RKO (cell line): Measurements from ENCODE around the gene PEX11G.

Experiments used
- DNase-seq: peaks from one replicate; pipeline ENCODE4 v3.0.0-alpha.2; 2016; ENCODE audit warnings: low spot score

Gene PEX11G

GRCh38 chr19:7521551-7522071 lies 32.8 kb upstream of the PEX11G start:
- no peak for DNase-seq

GRCh38 chr19:7520131-7521051 lies 31.6 kb upstream of the PEX11G start:
- no peak for DNase-seq

DNA sequence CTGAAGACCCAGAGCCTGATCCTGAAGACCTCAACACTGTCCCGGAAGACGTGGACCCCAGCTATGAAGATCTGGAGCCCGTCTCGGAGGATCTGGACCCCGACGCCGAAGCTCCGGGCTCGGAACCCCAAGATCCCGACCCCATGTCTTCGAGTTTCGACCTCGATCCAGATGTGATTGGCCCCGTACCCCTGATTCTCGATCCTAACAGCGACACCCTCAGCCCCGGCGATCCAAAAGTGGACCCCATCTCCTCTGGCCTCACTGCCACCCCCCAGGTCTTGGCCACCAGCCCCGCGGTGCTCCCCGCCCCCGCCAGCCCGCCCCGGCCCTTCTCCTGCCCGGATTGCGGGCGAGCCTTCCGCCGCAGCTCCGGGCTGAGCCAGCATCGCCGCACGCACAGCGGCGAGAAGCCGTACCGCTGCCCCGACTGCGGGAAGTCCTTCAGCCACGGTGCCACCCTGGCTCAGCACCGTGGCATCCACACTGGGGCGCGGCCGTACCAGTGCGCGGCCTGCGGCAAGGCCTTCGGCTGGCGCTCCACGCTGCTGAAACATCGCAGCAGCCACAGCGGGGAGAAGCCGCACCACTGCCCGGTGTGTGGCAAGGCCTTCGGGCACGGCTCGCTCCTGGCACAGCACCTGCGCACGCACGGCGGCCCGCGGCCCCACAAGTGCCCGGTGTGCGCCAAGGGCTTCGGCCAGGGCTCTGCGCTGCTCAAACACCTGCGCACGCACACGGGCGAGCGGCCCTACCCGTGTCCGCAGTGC lies 30.7 kb upstream of the PEX11G start:
- no peak for DNase-seq

GRCh38 chr19:7516878-7517277 lies 28.0 kb upstream of the PEX11G start:
- DNase-seq = peak; percentile 17

- DNase-seq = no peak
These were observed 27.5 kb upstream of the PEX11G start for GRCh38 chr19:7516333-7516732.

DNA sequence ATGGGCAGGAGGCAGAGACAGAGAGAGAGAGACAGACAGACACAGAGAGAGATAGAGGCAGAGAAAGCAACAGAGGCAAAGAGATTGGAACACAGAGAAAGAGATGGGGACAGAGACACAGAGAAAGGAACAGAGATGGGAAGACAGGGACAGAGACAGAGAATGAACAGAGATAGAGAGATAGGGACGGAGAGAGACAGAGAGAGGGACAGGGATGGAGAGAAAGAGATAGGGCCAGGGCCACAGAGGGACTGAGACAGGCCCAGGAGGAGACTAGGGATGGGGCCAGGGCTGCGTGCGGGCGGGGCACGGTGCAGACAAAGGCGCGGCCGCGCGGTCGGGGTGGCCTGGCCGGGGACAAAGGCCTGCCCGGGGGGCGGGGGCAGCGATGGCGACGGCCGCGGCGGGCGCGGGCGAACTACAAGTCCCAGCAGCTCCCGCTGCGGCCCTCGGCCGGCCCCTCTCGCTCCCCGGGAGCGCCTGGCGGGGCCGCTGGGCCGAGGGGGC lies 26.9 kb upstream of the PEX11G start, which contains the start of gene ZNF358:
ZNF358 (plus strand) TSS at position 459 of the 507 bp plus-strand sequence. CDS start 3,140 bp downstream, outside the sequence.
- DNase-seq = peak; percentile 75

GRCh38 chr19:7515110-7515644 lies 26.3 kb upstream of the PEX11G start:
- DNase-seq = no peak

DNA sequence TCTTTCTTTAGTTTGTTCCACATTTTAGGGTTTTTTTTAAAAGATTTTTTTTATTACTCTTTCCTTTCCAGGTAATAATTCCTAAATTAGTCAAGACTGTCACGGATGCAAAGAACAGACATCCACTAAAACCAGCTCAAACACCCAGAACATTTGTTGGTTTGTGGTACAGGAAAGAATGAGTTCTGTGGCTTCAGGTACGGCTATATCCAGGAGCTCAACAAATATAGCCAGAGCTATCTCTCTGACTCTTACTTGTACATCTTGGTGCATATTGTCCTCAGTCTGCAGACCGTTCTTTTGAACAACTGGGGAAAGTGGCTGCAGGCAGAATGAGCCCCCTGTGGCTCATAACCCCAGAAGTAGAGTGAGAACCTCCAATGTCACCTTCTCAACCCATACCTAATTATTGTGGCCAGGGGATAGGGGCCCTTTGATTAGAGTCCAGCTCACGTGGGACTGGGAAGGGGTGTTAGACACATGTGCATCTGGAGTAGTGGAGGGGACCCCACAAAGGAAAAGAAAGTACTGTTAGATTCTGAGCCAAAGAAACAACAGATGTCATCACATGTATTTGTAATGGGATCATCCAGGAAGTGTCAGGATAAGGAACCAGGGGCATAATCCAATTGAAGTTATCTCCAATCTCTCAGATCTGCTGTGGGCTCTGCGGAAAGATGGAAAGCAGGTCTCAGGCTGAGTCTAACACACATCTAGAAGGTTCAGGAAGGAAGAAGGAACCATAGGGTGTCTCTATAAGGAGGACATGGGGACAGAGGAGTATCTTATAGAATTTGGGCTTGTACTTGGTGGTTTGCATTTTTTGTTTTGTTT lies 25.2 kb upstream of the PEX11G start:
- no peak for DNase-seq

DNA sequence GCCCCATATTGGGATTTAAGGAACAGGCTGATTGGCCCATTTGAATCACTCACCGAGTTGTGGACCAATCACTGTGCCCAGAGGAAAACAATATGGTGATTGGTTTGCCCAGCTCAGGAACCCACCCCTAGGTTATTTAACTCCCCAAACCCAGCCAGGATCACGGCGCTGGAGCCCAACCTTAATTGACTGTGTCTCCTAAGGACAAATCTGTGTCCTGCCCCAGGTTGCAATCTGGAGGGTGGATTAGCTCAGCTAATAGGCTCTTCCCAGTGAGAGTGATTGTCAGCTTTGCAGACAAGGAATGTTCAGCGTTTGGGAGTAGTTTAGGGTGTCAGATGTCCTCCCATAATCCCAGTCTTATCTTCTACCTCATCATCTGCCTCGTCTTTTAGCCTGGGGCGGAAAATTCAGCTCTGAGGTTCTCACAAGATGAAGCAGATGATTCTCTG lies 23.6 kb upstream of the PEX11G start:
- peak; percentile 29 for DNase-seq

DNA sequence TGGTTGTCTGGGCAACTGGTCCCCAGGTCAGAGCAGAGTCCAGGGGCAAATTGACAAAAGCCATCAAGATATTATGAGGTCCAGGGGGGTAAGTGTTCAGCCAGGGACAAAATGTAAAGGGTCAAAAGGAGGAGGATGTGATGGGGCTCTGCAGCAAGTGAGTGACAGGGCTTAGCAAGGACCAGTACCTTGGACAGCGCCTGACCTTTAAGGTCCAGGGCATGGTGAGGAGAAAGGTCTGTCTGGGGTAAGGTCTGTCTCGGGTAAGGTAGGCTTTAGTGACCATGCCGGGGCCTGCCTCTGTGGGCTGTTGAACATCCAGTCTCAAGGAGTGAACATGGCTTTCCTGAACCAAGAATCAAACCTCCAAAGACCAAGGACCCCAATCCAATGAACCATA lies 20.8 kb upstream of the PEX11G start:
- peak; percentile 42 for DNase-seq

GRCh38 chr19:7507884-7508283 lies 19.0 kb upstream of the PEX11G start:
- DNase-seq = peak; percentile 94

DNA sequence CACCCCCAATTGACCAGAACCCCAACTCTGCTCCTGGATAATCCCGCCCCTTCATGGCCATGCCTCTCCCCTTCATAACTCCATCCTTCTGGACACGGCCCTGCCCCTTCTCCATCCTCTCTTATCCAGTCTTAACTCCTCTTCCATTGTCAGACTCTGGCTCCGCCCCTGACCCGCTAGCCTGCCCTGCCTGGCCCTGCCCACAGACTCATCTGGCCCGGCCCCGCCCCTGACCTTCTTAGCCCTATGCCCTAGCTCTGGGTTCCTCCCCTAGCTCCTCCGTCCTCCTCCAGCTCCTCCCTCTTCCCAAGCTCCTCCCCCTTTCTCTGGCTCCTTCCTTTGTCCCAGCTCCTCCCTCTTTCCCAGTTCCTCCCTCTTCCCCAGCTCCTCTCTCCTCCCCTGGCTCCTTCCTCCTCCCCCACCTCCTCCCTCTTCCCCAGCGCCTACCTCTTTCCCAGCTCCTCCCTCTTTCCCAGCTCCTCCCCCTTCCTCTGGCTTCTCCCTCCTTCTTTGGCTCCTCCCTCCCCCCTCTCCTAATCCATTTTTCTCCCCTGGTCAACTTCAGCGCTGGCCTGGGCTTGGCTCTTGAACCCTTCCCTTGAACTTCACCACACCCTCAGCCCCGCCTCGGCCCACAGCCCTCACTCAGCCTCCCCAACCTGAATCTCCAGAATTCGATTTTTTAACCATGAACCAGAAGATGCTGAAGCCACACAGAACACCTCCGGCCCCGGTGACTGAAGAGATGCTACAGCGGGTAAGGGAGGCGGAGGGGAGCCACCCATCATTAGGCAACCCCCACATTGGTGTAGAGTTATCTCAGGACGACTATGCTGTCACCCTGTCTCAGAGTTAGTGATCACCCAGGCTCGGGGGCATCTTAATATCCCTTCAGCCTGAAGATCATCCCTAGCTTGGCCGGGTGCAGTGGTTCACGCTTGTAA lies 17.8 kb upstream of the PEX11G start:
- peak; percentile 97 for DNase-seq

- DNase-seq = peak; percentile 51
These were observed 17.0 kb upstream of the PEX11G start for GRCh38 chr19:7505682-7506384.

DNA sequence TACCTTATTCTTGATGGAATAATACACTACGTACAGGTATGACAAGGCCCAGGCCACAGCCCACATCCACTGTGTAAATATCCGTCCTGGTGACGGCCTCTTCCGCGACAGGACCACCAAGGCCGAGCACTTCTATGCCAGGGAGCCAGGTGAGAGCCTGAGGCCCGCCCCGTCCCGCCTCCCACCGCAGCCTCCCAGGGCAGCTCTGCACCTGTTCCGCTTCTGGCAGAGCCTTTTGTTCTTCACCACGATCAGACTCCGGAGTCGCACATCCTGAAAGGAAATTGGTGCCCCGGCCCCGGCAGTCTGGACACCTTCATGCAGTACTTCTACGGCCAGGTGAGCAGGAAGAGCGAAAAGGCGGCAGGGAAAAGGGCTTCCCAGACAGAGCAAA lies 16.4 kb upstream of the PEX11G start:
- no peak for DNase-seq

GRCh38 chr19:7504684-7505083 lies 15.8 kb upstream of the PEX11G start:
- no peak for DNase-seq

- no peak for DNase-seq
These were observed 13.7 kb upstream of the PEX11G start for GRCh38 chr19:7502552-7502951.

GRCh38 chr19:7500811-7501450 lies 12.1 kb upstream of the PEX11G start:
- peak; percentile 89 for DNase-seq

- DNase-seq = peak; percentile 52
These were observed 8.5 kb upstream of the PEX11G start for GRCh38 chr19:7497292-7497691.
